GM19023 (cell line): ENCODE measurements around the gene TADA3.

ENCODE experiments used
- ATAC-seq: cut with Tn5 transposase; IDR thresholded peaks from one replicate; pipeline ENCODE4 v1.9.1; 2021; ENCODE audit warnings: mild to moderate bottlenecking, moderate library complexity; ENCODE audit not compliant: unreplicated experiment

TADA3 gene, protein sequence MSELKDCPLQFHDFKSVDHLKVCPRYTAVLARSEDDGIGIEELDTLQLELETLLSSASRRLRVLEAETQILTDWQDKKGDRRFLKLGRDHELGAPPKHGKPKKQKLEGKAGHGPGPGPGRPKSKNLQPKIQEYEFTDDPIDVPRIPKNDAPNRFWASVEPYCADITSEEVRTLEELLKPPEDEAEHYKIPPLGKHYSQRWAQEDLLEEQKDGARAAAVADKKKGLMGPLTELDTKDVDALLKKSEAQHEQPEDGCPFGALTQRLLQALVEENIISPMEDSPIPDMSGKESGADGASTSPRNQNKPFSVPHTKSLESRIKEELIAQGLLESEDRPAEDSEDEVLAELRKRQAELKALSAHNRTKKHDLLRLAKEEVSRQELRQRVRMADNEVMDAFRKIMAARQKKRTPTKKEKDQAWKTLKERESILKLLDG

DNA sequence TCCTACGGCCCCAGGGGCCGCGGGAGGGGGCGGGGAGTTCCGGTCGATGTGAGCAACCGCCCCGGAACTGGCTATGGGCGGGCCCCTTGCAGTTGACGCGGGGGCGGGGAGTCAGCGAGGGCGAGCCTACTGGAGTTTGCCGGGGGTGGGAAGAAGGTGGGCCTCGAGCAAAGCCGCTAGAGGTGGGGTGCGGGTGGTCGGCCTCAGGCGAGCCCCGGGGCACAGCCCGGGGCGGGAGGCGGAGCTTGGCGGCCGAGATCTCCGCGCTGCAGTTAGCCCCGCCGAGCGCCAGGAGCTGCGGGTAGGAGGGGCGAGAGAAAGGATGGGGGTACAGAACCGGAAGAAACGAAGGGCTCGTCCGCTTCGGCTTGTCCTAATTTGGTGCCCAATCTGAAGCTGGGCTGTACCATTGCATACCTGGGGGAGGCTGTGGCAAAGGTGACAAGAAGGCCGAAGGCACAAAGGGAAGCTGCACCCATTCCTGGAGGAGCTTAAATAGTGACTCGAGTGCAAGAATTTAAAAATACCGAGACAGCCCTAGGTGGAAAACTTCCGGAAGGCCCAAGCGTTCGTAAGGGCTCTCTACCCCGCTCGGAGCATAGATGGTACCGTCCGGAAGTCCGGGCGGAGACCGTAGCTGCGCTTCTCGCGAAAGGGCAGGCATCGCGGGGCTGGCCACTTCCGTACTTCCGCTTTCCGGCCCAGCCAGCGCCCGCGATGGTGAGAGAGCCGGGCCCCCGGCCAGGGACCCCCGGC, at the start of gene TADA3, which contains the start of gene ARPC4:
Gene TADA3, minus strand, starts transcription at position 69 of the 756 bp plus-strand sequence. CDS start 1,007 bp downstream, outside the sequence.
Gene ARPC4, plus strand, starts transcription at position 678 of the 756 bp plus-strand sequence. Its CDS starts 40 bp downstream, at position 718.
- peak; percentile 82 for ATAC-seq

GRCh38 chr3:9841015-9841414, 48.7 kb upstream of the TADA3 start:
- no peak for ATAC-seq

DNA sequence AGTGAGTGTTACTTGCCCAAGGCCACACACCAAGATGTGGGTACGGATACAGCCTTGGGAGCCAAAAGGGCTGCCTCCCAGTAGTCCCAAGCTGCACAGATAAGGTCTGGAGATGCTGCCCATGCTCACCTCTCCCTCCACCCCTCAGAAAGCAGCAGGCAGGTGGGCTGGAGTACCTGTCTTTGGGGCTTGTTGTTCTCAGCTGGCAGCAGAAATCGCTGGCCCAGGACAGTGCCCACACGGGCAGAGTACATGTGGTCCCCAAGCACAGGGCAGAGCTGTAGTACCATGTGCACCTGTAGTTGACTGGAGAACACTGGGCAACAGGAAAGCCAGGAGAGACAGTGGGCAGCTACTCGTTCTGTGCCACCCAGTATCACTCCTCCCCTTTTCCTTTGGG, 46.6 kb upstream of the TADA3 start:
- ATAC-seq = no peak

DNA sequence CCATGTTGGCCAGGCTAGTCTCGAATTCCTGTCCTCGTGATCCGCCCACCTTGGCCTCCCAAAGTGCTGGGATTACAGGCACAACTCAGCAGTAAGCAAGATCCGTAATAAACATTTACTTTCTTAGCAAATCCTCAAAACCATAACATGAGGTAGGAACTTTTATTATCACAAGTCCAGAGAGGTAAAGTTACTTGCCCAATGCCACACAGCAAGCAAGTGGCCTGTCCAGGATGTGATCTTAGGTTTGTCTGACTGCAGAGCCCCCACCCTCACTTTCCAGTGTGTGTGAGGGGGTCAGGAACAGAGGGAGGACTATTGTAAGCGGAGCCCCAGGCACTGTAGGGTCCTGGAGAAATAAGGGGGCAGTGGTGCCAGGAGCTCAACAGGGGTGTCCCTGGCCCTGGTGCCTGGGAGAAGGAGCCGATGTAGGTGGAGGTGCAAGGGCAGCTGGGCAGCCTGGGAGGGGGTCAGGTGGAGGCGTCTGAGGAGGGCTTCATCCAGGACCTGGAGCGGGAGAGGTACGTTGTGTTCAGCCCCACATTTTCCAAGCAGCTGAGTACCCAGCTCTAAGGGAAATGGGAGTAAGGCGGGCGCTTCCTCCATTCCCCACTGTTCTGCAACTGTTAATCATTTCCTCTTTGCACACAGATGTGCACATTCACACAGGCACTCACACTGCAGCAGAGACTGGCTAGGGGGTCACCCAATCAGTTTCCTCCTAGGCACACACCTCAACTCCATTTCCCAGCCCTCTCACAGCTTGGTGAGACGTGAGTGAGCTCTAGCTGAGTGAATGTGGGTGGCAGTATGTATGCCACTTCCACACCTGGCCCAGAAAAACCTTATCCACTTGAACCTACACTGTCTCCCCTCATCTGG, 45.7 kb upstream of the TADA3 start:
- ATAC-seq = no peak

DNA sequence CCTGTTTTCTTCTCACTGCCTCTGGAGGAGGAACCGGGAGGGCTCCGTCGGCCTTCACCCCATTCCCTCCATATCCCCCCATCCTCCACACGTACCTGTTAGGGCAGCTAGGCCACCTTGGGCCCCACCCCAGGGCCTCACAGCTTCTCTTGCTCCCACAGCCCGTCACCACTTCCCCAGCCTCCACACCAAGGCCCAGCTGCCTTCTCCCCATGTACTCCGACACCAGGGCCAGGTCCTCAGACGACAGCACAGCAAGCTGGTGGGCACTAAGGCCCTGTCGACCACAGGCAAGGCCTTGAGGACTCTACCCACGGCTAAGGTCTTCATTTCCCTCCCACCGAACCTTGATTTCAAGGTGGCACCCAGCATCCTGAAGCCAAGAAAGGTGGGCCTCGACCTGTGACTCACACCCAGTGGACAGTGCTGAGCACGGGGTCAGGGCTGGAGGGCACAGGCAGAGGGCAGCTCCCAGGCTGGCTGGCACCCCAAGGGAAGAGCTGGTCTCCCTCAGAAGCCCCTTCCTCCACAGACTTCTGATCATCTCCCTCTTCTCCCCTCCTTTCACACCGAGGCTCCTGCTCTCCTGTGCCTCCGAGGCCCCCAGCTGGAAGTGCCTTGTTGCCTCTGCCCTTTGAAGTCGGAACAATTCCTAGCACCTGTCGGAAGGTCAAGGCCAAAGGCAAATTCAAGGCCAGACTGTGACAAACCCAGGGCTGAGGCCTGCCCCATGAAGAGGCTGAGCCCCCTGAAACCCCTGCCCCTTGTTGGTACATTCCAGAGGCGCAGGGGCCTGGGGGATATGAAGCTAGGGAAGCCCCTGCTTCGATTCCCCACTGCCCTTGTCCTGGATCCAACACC, 42.5 kb upstream of the TADA3 start:
- no peak for ATAC-seq

DNA sequence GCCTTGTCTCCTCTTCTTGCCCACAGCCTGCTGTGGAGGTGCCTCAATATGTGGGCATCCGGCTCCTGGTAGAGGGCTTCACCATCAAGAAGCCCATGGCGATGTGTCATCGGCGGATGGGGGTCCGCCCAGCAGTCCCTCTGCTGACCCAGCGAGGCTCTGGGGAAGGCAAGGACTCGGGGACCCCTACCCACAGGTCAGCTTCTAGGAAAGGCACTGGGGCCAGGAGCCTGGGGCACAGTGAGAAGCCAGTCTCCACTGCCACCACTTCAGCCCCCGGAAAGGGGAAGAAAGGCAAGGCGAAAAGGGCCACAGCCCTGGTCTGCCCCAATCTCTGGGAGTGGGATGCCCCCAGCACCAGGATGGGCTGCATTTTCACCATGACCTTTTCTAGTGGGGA, 40.8 kb upstream of the TADA3 start:
- no peak for ATAC-seq

DNA sequence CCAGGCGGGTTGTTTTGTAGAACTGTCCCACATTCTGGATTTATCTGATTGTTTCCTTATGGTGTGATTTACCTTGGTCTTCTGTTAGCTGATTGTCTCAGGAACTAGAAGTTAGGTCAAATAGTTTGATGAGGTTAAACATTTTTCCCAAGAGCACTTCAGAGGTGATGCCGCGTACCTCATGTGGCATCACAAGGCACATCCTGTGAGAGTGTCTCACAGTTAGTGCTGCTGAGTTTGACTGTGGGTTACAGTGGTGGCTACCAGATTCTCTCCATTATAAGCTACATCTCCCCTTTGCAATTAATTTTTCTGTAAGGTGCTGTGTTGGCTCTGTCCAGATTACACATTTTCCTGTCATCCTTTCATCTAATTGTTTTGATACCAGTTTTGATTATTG, 39.0 kb upstream of the TADA3 start:
- ATAC-seq = no peak

- ATAC-seq = no peak
These were observed 36.8 kb upstream of the TADA3 start for GRCh38 chr3:9828801-9829755.

GRCh38 chr3:9826815-9827573, 34.7 kb upstream of the TADA3 start:
- no peak for ATAC-seq

DNA sequence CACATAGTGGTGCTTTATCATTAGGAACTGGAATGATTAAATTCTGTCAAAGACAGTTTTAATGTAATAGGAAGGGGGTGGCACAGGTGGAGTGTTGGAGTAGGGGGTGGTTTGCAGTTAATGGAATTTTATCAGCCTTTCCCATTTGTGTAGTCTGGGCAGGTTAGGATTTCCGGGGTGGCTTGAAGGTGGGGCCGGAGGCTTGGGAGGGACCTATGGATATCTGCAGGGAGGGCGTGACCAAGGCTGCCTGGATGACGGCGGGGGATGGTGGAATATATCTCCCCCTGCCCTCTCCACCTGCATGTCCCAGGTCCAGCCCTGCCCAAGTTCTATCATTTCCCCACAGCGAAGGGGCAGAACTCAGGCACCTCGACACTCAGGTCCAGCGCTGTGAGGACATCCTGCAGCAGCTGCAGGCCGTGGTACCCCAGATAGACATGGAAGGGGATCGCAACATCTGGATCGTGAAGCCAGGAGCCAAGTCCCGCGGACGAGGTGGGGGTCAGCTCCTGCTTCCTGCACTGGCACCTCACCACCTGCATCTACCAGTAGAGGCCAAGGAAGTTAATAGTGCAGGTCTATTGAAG, 33.3 kb upstream of the TADA3 start:
- no peak for ATAC-seq

GRCh38 chr3:9820946-9821345, 28.7 kb upstream of the TADA3 start:
- no peak for ATAC-seq

DNA sequence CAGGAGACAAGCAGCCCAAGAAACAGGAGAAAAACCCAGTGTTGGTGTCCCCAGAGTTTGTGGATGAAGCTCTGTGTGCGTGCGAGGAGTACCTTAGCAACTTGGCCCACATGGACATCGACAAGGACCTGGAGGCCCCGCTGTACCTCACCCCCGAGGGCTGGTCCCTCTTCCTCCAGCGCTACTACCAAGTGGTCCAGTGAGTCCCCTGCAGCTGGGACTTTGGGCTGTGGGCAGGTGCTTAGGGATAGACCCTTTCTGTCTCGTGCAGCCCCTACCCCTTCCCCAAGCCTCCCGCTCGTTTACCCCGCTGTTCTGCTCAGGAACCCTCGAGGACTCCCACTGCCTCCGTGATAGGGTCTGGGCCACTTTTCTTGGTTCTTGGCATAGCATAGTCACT, 28.3 kb upstream of the TADA3 start:
- ATAC-seq = no peak

- ATAC-seq = no peak
These were observed 26.5 kb upstream of the TADA3 start for GRCh38 chr3:9818666-9819335.

GRCh38 chr3:9817436-9817835, 25.2 kb upstream of the TADA3 start:
- no peak for ATAC-seq

DNA sequence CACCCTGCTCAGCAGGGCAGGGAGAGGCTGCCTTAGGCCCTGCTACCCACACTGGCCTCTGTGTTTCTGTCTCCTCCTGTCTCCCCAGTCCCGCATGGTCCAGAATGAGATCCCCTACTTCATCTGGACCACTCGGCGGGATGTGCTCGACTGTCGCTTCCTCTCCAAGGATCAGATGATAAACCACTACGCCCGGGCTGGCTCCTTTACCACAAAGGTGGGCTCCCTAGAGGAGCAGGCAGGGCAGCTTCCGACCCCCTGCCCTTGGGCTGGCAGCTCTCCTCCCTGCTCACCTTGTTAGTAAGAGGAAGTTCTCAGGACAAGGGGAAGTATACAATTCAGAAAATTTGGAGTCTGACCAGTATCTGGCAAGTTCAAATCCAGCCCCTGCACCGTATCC, 23.7 kb upstream of the TADA3 start:
- ATAC-seq = no peak

GRCh38 chr3:9812870-9813483, 20.7 kb upstream of the TADA3 start:
- ATAC-seq = no peak

GRCh38 chr3:9810846-9811245, 18.6 kb upstream of the TADA3 start:
- no peak for ATAC-seq
